ENCODE measurements around the gene MGRN1.
"Not testable (repeated sequence)": the region's sequence is repeated elsewhere in the genome, so short reads cannot be mapped to it uniquely, and the experiment has no call there.

MGRN1 gene

DNA sequence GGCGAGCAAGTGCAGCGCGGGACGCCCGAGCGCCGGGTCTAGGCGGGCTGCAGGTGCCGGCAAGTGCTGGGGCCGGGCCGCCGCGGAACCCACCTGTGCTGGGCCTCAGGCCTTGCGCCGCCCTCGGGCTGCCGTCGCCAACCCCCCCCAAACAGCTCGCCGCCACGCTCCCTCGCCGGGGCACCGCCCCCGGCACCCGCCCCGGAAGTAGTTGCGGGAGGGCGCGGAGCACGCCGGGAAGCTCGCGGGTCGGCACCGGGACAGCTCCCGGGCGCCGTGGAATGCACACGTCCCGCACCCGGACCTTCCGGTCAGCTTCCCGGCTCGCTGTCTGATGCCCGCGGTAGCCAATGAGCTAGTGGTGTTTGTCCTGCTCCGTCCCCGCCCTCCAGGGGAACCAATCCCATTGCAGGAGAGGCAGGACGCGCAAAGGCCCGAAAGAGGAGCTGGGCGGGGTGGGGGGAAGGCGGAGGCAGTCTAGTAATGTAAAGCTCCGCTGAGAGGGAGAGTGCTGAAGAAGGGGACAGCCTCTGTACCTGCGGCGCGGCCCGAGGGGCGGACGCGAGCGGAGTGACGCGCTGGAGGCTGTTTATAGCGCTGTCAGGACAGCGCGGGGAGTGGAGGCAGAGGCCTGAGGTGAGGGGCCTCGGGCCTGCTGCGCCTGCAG is 109.6 kb downstream of the MGRN1 start, which contains the start of the genes ANKS3 and DNAAF8:
ANKS3 (minus strand) TSS at position 209 of the 667 bp plus-strand sequence. CDS start 4,122 bp downstream, outside the sequence.
DNAAF8 (plus strand) TSS at position 475 of the 667 bp plus-strand sequence. CDS start 1,978 bp downstream, outside the sequence.
- DNase-seq (peak; percentile 83), ATAC-seq (peak; percentile 82)
- Mint-ChIP-seq H3K9me3 (no peaks in the 10 kb centered on the region), H3K36me3 (ENCODE audit: low read depth) (peaks cover 5% of the 10 kb centered on the region), H3K4me3 (peak within 1 kb of the TSS; percentile 87), H3K4me1 (peaks cover 22% of the 10 kb centered on the region), H3K27me3 (no peaks in the 10 kb centered on the region), H3K27ac (peak within 1 kb of the TSS; percentile 79)

DNA sequence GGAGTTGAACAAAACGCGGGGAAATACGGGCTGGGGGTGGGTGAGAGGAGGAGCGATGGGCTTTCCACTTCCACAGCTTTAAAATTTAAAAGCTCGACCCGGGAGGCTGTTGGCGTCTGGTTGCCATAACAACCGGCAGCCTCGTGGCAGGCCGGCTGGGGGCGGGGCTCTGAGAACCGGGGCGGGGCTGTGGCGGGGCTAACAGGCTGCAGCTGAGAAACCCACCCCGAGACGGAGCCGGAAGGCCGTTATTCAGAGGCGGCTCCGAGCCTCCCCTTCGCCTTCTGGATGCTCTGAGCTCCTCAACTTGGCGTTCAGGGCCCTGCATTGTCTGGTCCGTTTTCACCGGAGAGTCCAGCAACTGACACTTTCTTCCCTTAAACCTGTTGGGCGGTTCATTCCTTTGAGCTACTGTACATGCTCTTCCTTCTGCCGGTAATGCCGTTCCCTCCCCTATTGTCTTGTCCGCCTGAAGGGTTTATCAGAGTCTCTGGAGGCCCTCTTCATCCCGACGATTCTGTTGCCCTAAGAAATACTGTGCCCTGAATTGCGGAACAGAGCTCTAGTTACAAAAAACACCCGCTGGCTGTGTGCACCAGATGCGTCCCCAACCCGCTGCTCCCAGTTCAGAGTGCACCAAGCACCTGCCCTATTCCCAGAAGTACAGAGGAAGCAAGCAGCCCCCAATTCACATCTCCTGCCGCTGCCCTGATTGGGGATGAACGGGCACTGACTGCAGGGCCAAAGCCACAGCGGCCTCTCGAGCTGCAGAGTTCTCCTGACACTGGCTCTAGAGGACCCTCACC is 110.3 kb downstream of the MGRN1 start:
- ATAC-seq (peak; percentile 82), DNase-seq (peak; percentile 94)
- peaks cover 22% of the 10 kb centered on the region for H3K4me1 Mint-ChIP-seq
- peak overlapping the region; percentile 87 for H3K4me3 Mint-ChIP-seq
- peak overlapping the region; percentile 79 for H3K27ac Mint-ChIP-seq
- no peaks in the 10 kb centered on the region for H3K9me3 Mint-ChIP-seq
- H3K36me3 Mint-ChIP-seq (ENCODE audit: low read depth): peaks cover 3% of the 10 kb centered on the region
- H3K27me3 Mint-ChIP-seq: no peaks in the 10 kb centered on the region

DNA sequence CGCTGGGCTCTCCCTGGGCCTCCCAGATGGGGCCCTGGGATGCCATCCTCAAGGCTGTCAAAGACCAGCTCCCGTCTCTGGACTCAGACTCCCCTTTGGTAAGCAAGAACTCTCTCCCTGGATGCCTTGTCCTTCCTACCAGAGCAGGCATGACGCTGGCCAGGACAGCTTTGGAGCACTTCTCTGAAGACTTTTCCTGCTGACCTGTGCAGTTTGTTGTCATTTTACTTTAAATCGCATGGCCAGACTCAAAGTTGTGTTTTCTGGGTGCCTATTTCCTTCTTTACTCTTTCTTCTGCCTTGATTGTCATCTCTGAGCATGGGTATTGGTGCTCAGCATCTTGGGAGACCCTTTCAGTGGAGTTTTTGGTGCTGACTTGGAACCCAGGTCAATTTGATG is 111.9 kb downstream of the MGRN1 start:
- Mint-ChIP-seq H3K4me1 (peaks cover 22% of the 10 kb centered on the region), H3K27ac (no peak overlapping the region), H3K27me3 (no peaks in the 10 kb centered on the region), H3K4me3 (no peak overlapping the region), H3K36me3 (ENCODE audit: low read depth) (no peaks in the 10 kb centered on the region), H3K9me3 (no peaks in the 10 kb centered on the region)
- ATAC-seq: no peak
- DNase-seq: no peak

- ATAC-seq (no peak), DNase-seq (no peak)
- Mint-ChIP-seq H3K27ac (no peak overlapping the region), H3K36me3 (ENCODE audit: low read depth) (no peaks in the 10 kb centered on the region), H3K9me3 (no peaks in the 10 kb centered on the region), H3K4me3 (no peak overlapping the region), H3K4me1 (peaks cover 22% of the 10 kb centered on the region), H3K27me3 (no peaks in the 10 kb centered on the region)
Observed at GRCh38 chr16:4737545-4737944, 112.9 kb downstream of the MGRN1 start.

DNA sequence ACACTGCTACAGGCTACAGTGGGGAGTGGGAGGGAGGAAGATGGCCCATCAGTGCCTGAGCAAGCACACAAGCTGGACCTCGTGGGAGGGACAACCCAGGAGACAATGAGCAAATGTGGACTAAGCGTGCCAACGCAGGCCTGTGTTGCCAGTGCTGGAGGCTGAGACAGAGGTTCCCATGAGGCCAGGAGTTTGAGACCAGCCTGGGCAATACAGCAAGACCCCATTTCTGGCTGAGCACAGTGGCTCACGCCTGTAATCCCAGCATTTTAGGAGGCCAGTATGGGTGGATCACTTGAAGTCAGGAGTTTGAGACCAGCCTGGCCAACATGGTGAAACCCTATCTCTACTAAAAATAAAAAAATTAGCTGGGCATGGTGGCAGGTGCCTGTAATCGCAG is 113.7 kb downstream of the MGRN1 start:
- peaks cover 18% of the 10 kb centered on the region for H3K4me1 Mint-ChIP-seq
- H3K27ac Mint-ChIP-seq; DNase-seq; H3K36me3 Mint-ChIP-seq (ENCODE audit: low read depth); H3K4me3 Mint-ChIP-seq; H3K27me3 Mint-ChIP-seq; ATAC-seq; H3K9me3 Mint-ChIP-seq: not testable (repeated sequence)
